ENCODE measurements around the gene EVI2B. TPM values are rescaled to one million over a fixed set of nuclear protein-coding genes. Genes with fewer than 3 reads are reported as not detected.

EVI2B gene
- total and polyA plus RNA-seq, 2 of the 4 experiments (the other 2 are of a cell fraction): under 0.01 to 0.17 TPM

GRCh38 chr17:31256936-31257335 is 56.9 kb downstream of the EVI2B start:
- Histone ChIP-seq H3K27me3 (ENCODE audit: control insufficient read depth, insufficient read depth, low read length) (no peaks in the 10 kb centered on the region), H3K79me1 (ENCODE audit: low read depth in 1 of 2, low read length in 2 of 2) (peaks cover 6 to 8% of the 10 kb centered on the region in 2 experiments), H2BK20ac (ENCODE audit: low read depth, low read length) (no peak overlapping the region), H3K4me2 (ENCODE audit: low read depth, low read length) (no peak overlapping the region), H3K9me1 (ENCODE audit: insufficient read depth, low read length) (peaks cover 2% of the 10 kb centered on the region), H2BK15ac (ENCODE audit: low read depth, low read length) (no peak overlapping the region), H3K4me3 (ENCODE audit: insufficient read depth, low read depth, low read length) (no peak overlapping the region), H3K56ac (ENCODE audit: extremely low read depth, insufficient read depth, low read length) (no peak overlapping the region), H3K27ac (ENCODE audit: insufficient read depth, low read length) (no peak overlapping the region), H4K20me1 (ENCODE audit: insufficient read depth, low read length) (no peaks in the 10 kb centered on the region), H4K91ac (ENCODE audit: insufficient read depth, low read depth, low read length) (no peak overlapping the region), H3K4me1 (ENCODE audit: control insufficient read depth, insufficient read depth, low read length) (peaks cover 2% of the 10 kb centered on the region; the same call in 1 of the 2 replicates), H2BK5ac (ENCODE audit: low read depth, low read length, poor library complexity, severe bottlenecking) (no peak overlapping the region), H3K4ac (ENCODE audit: low read depth, low read length) (no peak overlapping the region), H2BK120ac (ENCODE audit: low read depth, low read length) (no peak overlapping the region), H4K5ac (ENCODE audit: low read depth, low read length) (no peak overlapping the region), H2AFZ (replicated peaks; ENCODE audit: low read length, poor library complexity) (no peak overlapping the region), H3K36me3 (ENCODE audit: control insufficient read depth, insufficient read depth, low read length) (peaks cover 10% of the 10 kb centered on the region), H2AK9ac (replicated peaks; ENCODE audit: low read depth, low read length, poor library complexity) (no peak overlapping the region), H4K8ac (ENCODE audit: low read depth in 2 of 2, low read length in 2 of 2) (no peak overlapping the region), H2AK5ac (ENCODE audit: low read depth, low read length) (no peak overlapping the region), H3K18ac (ENCODE audit: low read depth, low read length) (no peak overlapping the region), H3K14ac (replicated peaks; ENCODE audit: low read depth, low read length) (no peak overlapping the region), H3K23ac (ENCODE audit: low read depth, low read length) (no peak overlapping the region), H3K9ac (ENCODE audit: low read depth, low read length) (no peak overlapping the region), H3K9me3 (ENCODE audit: control insufficient read depth, insufficient read depth, low read length) (no peaks in the 10 kb centered on the region)
- DNase-seq (no peak), ATAC-seq (ENCODE audit: low read depth) (no peak)
- intact Hi-C loops (cut with micrococcal nuclease): no loop called here
- ChIA-PET CTCF (interaction anchor here (1.4 kb wide), 1 partner anchor 9 kb away, joined by 5 read pairs; no protein-coding TSS in a partner anchor), POLR2A (ENCODE audit: unreplicated experiment) (interaction anchor here (0.6 kb wide), 1 partner anchor 168 kb away, joined by 4 read pairs; no protein-coding TSS in a partner anchor)
- dilution Hi-C loops (cut with HindIII; ENCODE audit: low sequenced_read_pairs, unreplicated experiment): no loop called here
- TF ChIP-seq CTCF (conservative IDR thresholded peaks at IDR 0.05; ENCODE audit: low read depth, low read length): no peak
- TF ChIP-seq CHD1 (IDR thresholded peaks at IDR 0.05; ENCODE audit: low read depth, low read length): no peak
- TF ChIP-seq NFE2L2 (IDR thresholded peaks at IDR 0.05; ENCODE audit: low read depth, low read length): no peak
- TF ChIP-seq MXI1 (IDR thresholded peaks at IDR 0.05; ENCODE audit: borderline replicate concordance, low read depth, low read length): no peak
- no peak for TF ChIP-seq RFX5 (IDR thresholded peaks at IDR 0.05; ENCODE audit: low read depth, low read length)
- no peak for TF ChIP-seq BHLHE40 (IDR thresholded peaks at IDR 0.05; ENCODE audit: low read depth, low read length)
- TF ChIP-seq FOS (IDR thresholded peaks at IDR 0.05; ENCODE audit: low read depth, low read length): no peak
- TF ChIP-seq RAD21 (IDR thresholded peaks at IDR 0.05; ENCODE audit: low read length): no peak
- no peak for TF ChIP-seq ELK1 (IDR thresholded peaks at IDR 0.05; ENCODE audit: borderline replicate concordance, low read depth, low read length)
- no peak for TF ChIP-seq USF2 (IDR thresholded peaks at IDR 0.05; ENCODE audit: low read depth, low read length)
- no peak for TF ChIP-seq RCOR1 (IDR thresholded peaks at IDR 0.05; ENCODE audit: insufficient replicate concordance, low read length)
- no peak for TF ChIP-seq SMC3 (IDR thresholded peaks at IDR 0.05; ENCODE audit: low read depth, low read length)
- WGBS, 2 experiments (ENCODE audit: extremely low coverage in 2 of 2, insufficient read length in 1 of 2): no CpG with 5 or more reads among the region's 3 CpGs
- in situ Hi-C loops (cut with MboI; ENCODE audit: low sequenced_read_pairs): no loop called here
- TSS peak; percentile 7 for BruUV-seq (replicated peaks)
